GM08714 (cell line): ENCODE measurements around the gene C4orf17.

Source experiments
- H3K4me3 ChIP-seq: fragments of 200-500 bp; sonication (Bioruptor generic); 2 replicates; pipeline ENCODE4 v1.5.1; 2014; ENCODE audit warnings: mild to moderate bottlenecking, low read length, inconsistent platforms
- ZNF274 ChIP-seq: IDR thresholded peaks from 2 replicates; pipeline ENCODE4 v1.6.1; 2012; ENCODE audit warnings: mild to moderate bottlenecking, low read depth, low read length

Gene C4orf17

DNA sequence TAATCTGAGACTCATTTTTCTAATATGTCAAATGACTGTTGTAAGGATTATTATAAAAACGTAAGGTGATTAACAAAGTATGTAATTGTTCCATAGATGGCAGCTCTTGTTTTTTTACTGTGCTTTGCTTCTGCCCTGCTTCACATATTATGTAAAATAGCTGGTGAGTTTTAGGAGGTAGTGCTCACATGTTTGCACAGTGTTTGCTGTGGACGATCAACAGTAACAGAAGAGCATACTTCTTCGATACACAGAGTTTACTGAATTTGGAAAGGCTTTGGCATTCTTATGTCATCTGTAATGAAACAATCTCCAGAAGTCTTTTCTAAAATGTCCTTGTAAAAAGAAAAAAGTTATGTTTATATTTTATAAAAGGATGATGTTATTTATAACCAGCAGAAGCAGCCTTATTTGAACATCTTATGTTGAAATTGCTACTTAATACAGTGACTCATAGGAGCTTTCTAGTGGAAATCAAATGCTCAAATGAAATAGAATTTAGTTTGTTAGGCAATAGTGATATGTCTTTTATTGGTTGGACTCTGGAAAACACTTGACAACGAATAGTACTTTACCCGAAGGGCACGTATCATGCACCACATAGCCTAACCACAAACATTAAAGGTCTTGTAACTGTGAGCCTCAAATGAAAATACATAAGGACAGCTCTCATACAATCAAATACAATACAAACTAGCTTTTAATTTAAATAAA is 61.9 kb downstream of the C4orf17 start:
- no peak for TF ChIP-seq ZNF274
- no peak overlapping the region for H3K4me3 ChIP-seq

DNA sequence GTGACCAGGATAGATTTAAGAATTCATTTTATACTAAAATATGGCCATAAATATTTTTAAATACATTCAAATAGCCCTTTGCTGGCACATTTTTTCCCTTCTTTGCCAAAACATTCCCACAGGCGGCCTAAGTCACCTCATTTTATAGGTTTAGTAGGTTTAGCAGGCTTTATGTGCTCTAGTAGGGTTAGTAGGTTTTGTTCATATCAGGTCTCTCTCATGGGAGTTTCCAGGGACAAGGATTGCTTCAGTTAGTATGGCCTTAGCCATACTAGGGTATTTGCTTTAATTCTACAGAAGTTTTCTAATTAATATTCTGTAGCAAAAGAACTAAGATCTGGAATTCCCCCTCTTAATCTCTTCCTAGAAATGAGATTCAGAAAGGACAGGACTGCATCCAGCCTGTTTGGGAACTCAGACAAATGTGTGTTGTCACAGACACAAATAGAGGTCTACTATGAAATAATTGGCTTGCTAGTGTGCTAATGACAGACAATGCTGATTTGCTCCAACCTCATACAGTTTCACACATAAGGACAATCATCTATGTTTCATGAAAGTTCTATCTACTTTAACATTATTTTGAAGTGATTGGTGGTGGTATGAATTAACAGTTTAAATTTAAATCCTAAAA is 63.0 kb downstream of the C4orf17 start:
- H3K4me3 ChIP-seq = no peak overlapping the region
- TF ChIP-seq ZNF274 = no peak

DNA sequence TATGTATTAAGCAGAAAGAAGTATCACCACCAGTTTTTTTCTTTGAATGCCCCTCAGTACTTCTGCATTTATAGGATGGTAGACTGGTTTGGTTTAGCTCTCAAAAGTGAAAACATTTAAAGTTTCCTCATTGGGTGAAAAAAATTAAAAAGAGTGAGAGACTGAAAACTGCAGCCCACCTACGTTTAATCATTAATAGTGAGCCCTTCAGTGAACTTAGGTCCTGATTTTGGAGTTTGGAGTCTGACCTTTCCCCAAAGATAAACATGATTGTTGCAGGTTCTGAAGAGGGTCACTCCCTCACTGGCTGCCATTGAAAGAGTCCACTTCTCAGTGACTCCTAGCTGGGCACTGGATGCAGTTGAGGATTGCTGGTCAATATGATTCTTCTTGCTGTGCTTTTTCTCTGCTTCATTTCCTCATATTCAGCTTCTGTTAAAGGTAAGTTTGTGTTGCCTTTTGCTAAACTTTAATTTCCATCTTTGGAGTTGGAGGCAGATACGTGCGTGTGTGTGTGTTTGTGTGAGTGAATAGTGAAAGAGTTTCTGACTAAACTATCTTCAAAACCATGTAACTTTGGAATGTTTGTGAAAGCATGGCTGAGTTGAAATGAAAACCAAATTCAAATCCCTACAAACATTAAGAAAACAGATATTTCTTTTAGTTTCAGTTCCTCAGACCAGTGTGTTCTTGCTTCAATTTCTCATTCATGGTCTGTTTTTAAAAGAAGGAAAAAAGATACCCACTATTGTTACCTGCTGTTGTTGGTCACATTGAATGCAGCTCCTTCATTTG is 63.9 kb downstream of the C4orf17 start, which contains the start of gene MTTP:
Gene MTTP (plus strand): TSS at position 295 of the 795 bp plus-strand sequence. CDS start 86 bp downstream, at position 381.
- no peak for TF ChIP-seq ZNF274
- peak within 1 kb of the TSS; percentile 79 for H3K4me3 ChIP-seq

DNA sequence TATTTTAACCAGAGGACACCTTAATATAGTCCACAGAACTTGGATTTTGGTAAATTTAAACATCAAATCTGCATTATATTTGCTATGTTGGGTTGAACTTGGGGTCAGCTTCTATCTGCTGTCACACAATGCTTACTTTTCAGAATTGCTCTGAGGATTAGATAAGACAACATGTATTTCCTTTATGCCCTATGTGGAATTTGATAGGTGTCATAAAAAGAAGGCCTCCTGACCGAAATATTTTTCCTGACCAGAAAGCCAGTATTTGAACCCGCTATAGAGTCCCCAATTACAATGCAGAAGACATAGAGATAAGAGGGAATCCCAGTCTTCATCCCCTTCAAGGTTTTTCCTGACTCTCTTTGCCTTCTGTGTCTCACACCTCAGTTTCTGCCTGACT is 67.9 kb downstream of the C4orf17 start:
- no peak overlapping the region for H3K4me3 ChIP-seq
- no peak for TF ChIP-seq ZNF274

DNA sequence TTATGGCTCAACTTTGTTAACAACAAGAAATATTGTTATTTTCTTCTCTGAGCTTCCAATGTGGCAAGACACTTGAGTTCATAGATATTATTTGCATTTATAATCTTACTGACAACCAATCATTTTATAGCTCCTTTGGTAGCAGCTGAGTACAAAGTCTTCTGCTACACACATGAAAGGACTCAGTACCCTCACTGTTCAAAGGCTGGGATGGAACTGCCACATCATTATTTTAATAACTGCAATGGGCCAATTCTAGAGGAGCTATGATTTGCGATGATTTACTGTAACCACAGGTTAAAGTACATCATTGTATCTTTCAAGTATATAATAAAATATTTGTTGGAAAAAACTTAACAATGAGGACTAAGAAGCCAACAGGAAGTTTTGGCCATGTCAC is 74.7 kb downstream of the C4orf17 start:
- no peak for TF ChIP-seq ZNF274

DNA sequence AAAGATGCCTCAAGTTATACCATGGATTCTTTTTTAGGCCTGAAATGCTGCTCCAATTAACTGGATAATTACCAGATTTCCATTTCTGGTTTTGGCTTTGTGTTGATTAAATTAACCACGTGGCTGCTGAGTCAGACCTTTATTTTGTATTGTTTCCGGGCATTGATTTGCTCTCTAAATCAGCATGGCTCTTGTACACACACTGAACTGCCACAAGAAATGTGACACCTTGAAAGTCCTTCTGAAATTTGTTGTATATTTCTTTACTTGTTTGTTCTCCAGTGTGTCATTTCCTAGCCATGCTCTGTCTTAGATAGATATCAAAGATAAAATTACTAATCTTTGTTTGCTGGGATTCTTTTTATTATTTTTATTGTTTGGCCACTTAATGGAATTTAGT is 75.5 kb downstream of the C4orf17 start:
- TF ChIP-seq ZNF274 = no peak
- no peak overlapping the region for H3K4me3 ChIP-seq

More for the DNA sequence above, 74.7 kb downstream of the C4orf17 start:
- no peak overlapping the region for H3K4me3 ChIP-seq

DNA sequence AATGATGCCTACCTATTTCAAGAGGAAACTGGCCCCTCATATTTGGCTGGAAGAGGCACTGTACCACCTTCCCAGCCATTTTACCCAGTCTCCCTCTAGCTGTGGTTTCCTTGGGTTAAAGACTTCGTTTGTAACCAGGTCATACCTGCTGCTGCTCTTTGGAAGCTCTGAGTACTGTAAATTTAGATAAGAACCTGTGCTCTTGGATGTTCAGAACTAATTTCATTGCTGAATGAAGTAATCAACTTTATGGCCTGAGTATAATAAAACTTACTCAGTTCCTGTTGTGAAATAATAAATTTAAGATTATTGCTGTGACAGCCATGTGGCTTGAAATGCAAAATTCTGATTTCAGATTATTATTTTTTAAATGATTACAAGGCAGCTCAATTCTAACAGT is 76.0 kb downstream of the C4orf17 start:
- TF ChIP-seq ZNF274 = no peak
- H3K4me3 ChIP-seq = no peak overlapping the region

DNA sequence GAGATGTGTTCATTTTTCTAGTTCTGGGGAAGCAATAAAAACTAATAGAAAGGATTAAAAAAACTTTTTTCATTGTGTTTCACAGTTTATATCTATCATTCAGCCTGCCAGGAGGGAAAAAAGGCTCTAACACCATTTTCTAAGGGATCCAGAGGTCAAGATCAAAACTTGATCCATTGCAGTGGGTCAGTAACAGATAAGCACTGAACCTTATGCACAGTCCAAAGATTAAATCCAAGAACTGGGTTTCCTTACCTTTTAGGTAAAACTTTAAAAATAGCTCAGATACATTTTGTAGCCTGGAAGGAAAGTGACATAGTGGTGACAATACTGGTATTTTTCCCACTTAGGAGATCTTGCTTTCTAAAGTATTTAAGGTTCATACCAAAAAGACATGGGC is 76.5 kb downstream of the C4orf17 start:
- H3K4me3 ChIP-seq = no peak overlapping the region
- no peak for TF ChIP-seq ZNF274

DNA sequence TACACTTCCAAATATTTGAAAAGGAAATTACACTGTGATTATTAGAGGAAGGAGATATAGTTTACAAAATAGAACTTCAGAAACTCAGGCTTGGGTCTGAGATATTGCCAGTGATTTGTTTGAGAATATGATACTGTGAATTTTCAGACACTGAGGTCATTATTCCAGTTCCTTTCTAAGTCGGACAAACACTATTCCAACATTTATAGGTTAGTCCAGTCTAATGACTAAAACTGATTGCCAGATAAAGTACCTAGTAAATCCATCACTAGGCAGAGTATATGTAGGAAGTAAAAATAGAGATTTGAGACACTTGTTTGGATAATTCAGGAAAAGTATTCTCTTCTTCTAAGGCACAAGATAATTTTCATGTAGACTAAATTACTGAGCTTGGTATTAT is 77.0 kb downstream of the C4orf17 start:
- no peak overlapping the region for H3K4me3 ChIP-seq
- TF ChIP-seq ZNF274 = no peak

DNA sequence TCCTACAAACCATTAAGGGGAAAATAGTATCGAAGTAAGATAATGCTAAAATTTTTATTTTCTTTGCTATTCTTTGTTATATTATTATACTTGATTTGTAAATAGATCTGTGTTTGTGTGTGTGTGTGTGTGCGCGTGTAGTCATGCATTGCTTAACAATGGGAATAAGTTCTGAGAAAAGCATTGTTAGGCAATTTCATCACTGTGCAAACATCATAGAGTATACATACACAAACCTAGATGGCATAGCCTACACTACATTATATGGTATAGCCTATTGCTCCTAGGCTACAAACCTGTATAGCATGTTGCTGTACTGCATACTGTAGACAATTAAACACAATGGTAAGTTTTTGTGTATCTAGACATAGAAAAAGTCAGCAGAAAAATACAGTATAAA is 80.9 kb downstream of the C4orf17 start:
- no peak overlapping the region for H3K4me3 ChIP-seq
- TF ChIP-seq ZNF274 = no peak
